Endometrium (tissue), 2 donors: ENCODE data around the gene PIK3R1.
"Not testable (repeated sequence)": the region's sequence is repeated elsewhere in the genome, so short reads cannot be mapped to it uniquely, and the experiment has no call there.

ENCODE experiments used
- FAIRE-seq: peaks from 2 replicates; lab custom pipeline; 2012; peaks lifted over from hg19 to GRCh38; lab: Jason Lieb, UNC
- donor health status: control.
- donor health status: control.

PIK3R1 gene

DNA sequence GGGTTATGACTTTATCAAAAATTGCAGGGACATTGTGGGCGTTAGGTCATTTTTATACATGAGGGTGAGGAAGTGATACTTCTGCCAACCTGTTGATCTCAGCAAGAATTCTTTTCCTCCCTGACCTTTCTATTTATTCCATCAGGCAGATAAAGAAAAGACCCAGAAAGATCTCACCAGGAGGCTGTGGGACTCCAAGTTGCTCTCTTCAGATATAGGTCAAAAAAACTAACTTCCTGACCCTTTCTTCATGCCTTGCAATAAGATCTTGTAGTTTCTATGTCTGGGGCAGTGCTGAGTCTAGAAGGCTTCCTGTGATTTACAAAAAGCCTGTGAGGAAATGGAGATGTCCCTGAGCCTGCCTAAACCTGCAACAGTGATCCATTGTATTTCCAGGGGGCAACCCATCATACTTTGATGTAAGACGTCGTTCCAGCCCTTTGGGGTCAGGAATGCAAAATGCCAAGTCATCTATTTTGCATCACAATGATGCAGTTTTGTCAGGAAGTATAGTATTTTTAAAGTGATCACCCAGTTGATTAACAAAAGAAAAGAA lies 22.0 kb upstream of the PIK3R1 start:
- no peak for FAIRE-seq

DNA sequence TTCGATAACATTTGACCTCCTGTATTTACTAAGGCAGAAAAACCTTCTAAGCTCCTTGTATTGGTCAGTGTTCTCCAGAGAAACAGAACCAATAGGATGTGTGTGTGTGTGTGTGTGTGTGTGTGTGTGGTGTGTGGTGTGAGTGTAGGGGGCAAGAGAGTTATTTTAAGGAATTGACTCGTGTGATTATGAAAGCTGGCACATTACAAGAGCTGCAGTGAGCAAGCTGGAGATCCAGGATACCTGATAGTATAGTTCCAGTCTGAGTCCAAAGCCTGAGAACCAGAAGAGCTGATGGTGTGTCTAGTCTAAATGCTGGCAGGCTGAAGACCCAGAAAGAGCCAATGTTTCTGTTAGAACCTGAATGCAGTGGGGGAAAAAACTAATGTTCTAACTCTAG lies 21.2 kb upstream of the PIK3R1 start:
- FAIRE-seq: no peak

- FAIRE-seq: no peak
Measured at GRCh38 chr5:68195137-68195536, 20.4 kb upstream of the PIK3R1 start.

- FAIRE-seq: no peak
Measured at GRCh38 chr5:68196876-68197275, 18.7 kb upstream of the PIK3R1 start.

DNA sequence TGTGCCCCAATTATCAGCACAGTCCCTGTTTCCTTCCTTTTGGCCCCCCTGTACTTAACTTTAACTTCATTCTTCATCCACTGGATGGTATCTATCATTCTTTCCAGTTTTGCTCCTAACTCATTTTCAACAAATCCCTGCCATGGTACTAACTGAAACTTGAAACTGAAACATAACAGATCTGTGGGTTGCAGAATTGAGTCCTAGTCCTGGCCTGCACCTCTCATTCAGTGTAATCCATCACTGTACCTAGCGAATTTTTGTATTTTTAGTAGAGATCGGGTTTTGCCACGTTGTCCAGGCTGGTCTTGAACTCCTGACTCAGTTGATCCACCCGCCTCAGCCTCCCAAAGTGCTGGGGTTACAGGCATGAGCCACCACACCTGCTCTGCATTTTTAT lies 15.3 kb upstream of the PIK3R1 start:
- no peak for FAIRE-seq

DNA sequence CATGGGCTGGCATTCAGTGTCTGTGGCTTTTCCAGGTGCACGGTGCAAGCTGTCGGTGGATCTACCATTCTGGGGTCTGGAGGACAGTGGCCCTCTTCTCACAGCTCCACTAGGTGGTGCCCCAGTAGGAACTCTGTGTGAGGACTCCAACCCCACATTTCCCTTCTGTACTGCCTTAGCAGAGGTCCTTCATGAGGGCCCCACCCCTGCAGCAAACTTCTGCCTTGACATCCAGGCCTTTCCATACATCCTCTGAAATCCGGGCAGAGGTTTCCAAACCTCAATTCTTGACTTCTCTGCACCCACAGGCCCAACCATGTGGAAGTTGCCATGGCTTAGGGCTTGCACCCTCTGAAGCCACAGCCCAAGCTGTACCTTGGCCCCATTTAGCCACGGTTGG lies 4.9 kb upstream of the PIK3R1 start:
- FAIRE-seq: not testable (repeated sequence)

GRCh38 chr5:68214482-68215207 lies 911 bp upstream of the PIK3R1 start:
- FAIRE-seq: no peak

DNA sequence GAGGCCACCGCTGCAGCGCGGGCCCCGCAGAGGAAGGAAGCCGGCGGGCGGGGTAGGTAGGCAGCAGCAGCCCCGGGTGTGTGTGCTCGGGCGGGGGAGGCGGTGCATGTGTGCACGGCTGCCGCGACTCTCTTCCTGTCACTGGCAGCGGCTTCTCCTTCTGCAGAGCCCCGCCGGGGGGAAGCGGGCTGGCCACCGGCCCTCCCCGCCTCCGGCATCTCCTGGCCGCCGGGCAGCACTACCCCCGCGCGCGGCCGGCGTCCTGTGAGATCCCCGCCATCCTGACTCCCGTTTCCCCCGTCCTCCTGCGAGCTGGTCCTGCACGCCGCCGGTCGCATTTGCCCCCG lies 315 bp downstream of the PIK3R1 start:
- FAIRE-seq: no peak

DNA sequence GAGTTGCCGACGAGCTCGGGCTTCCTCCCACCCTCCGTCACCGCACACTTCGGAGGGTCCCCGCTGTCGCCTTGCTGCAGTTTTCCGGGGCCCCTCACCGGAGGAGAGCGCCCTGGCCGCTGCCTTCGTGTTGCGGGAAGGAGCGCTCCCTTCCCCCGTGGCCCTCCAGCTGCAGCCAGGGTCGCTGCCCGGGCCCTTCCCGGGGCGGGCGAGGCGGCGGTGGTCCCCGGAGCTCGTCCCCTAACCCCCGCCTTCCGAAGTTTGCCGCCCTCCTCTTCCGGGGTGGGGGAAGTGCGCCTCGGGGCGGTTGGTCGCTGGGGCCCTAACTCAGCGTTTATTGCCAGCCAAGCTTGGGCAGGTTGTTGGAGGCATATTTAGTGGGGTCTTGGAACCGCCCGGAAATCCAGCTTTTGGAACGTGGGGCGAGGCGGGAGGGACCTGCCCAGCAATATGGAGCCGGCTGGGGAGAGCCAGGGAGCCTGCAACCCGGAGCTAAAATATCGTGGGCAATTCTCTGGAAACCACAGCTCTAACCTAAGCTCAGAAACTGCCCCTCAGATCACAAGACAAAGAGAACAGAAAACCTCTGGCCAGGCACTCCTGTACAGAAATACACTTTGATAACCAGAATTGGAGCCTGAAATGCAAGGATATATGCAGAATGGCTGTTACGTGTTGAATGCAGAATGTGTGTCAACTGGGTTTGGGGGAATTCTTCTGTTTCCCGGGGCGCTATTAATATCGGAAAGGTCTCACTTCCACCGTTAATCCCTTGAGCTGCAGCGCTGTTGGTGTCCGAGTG lies 890 bp downstream of the PIK3R1 start:
- no peak for FAIRE-seq

GRCh38 chr5:68217047-68217355 lies 1.4 kb downstream of the PIK3R1 start:
- FAIRE-seq: no peak

DNA sequence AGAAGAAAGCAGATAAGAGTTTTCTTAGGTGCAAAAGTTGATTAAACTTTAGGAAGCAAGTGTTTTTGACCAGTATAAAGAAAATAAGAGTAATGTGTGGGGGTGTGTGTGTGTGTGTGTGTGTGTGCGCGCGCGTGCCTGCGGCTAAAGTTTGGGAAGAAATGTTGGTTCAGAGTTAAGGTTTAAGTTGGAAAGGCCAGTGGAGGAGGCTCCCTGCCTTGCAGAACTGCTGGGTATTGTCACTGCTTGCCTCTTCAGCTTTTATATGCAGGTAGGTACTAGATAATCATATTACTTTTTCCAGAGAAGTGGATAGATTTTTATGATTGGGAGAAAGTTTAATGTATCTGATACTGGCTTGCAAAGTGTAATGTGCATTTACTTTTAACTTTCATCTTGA lies 2.0 kb downstream of the PIK3R1 start:
- no peak for FAIRE-seq

- no peak for FAIRE-seq
Measured at GRCh38 chr5:68219161-68219816, 3.7 kb downstream of the PIK3R1 start.

GRCh38 chr5:68220260-68220659 lies 4.7 kb downstream of the PIK3R1 start:
- no peak for FAIRE-seq

- FAIRE-seq: no peak
Measured at GRCh38 chr5:68220914-68221313, 5.4 kb downstream of the PIK3R1 start.

DNA sequence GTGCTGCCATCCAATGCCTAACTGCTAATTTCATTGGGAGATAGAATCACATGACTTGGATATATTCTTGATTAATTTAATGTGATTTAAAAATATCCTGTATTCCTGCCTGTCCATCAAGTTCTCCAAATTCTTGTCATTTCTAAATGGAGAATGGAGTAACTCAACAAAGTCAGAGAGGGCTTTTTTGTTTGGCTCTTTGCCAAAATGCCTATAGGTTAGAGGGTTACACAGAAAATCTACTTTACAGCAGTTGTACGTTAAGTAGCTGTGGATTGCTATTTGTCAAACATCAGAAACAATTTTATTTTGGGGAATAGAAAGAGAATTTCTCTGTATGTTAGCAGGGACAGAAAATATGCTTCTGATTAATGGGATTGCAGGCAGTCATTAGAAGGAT lies 5.9 kb downstream of the PIK3R1 start:
- no peak for FAIRE-seq

DNA sequence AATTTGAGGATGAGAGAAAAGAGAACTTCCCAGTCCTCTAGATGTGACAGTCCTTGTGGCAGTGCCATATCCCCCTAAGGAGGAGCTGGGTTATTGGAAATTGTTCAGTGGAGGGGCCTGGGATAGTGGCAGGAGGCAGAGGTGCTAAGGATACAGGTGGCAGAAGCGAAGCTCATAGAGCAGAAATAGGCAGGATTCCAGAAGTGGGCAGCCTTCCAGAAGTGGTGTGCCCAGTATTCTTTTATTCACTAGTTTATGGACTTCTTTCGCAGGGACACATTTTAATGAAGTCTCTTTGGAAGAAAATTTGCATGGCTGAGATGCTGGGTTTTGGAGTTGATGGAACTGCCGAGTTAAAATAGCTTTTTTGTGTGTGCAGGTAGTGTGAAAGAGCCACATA lies 6.8 kb downstream of the PIK3R1 start:
- FAIRE-seq: no peak

GRCh38 chr5:68222824-68223354 lies 7.3 kb downstream of the PIK3R1 start:
- FAIRE-seq: no peak

GRCh38 chr5:68223904-68224303 lies 8.3 kb downstream of the PIK3R1 start:
- FAIRE-seq: no peak

GRCh38 chr5:68224509-68225187 lies 9.1 kb downstream of the PIK3R1 start:
- FAIRE-seq: no peak

GRCh38 chr5:68225188-68225910 lies 9.8 kb downstream of the PIK3R1 start:
- no peak for FAIRE-seq

- FAIRE-seq: no peak
Measured at GRCh38 chr5:68225911-68226545, 10.5 kb downstream of the PIK3R1 start.
